SW480 (cell line): ENCODE results near the gene SAMD9.
A peak's percentile ranks its signal among the peaks of the same experiment; 100 is the strongest.
"Not testable (repeated sequence)": the region's sequence is repeated elsewhere in the genome, so short reads cannot be mapped to it uniquely, and the experiment has no call there.

Experiments
- DNase-seq: peaks from one replicate; pipeline ENCODE4 v3.0.0-alpha.2; 2016; ENCODE audit warnings: low spot score

The SAMD9 gene

GRCh38 chr7:93120592-93121549 lies 3.1 kb upstream of the SAMD9 start:
- DNase-seq = no peak

GRCh38 chr7:93119191-93119905 lies 1.6 kb upstream of the SAMD9 start:
- no peak for DNase-seq

- no peak for DNase-seq
Measured at GRCh38 chr7:93117327-93117726, 452 bp downstream of the SAMD9 start.

GRCh38 chr7:93115796-93116195 lies 2.0 kb downstream of the SAMD9 start:
- DNase-seq = peak; percentile 16

- no peak for DNase-seq
Measured at GRCh38 chr7:93108003-93108402, 9.8 kb downstream of the SAMD9 start.

- no peak for DNase-seq
Measured at GRCh38 chr7:93097388-93097787, 20.4 kb downstream of the SAMD9 start.

GRCh38 chr7:93092757-93093370 lies 24.9 kb downstream of the SAMD9 start:
- peak; percentile 26 for DNase-seq

- DNase-seq = not testable (repeated sequence)
Measured at GRCh38 chr7:93073357-93073756, 44.4 kb downstream of the SAMD9 start.

GRCh38 chr7:93062599-93062998 lies 55.2 kb downstream of the SAMD9 start:
- no peak for DNase-seq

- no peak for DNase-seq
Measured at GRCh38 chr7:93060865-93061264, 56.9 kb downstream of the SAMD9 start.

- no peak for DNase-seq
Measured at GRCh38 chr7:93060025-93060424, 57.8 kb downstream of the SAMD9 start.

GRCh38 chr7:93056621-93057020 lies 61.2 kb downstream of the SAMD9 start:
- not testable (repeated sequence) for DNase-seq

GRCh38 chr7:93055543-93056107 lies 62.2 kb downstream of the SAMD9 start:
- DNase-seq = peak; percentile 80

GRCh38 chr7:93054975-93055374 lies 62.8 kb downstream of the SAMD9 start:
- DNase-seq = no peak

- no peak for DNase-seq
Measured at GRCh38 chr7:93053949-93054943, 63.5 kb downstream of the SAMD9 start.

GRCh38 chr7:93053209-93053948 lies 64.4 kb downstream of the SAMD9 start:
- no peak for DNase-seq

GRCh38 chr7:93051660-93052059 lies 66.1 kb downstream of the SAMD9 start:
- no peak for DNase-seq
